Measurements from ENCODE around the gene TSHR.

The TSHR gene

GRCh38 chr14:81192594-81192993 is 237.2 kb downstream of the TSHR start:
- Histone ChIP-seq H3K27ac (ENCODE audit: low read length) (no peak overlapping the region), H3K9me3 (ENCODE audit: control insufficient read depth, insufficient read depth, low read length) (no peaks in the 10 kb centered on the region), H3K27me3 (ENCODE audit: control insufficient read depth, insufficient read depth, low read length) (no peaks in the 10 kb centered on the region), H3K36me3 (ENCODE audit: control insufficient read depth, insufficient read depth, low read length) (peaks cover 9% of the 10 kb centered on the region; the same call in 1 of the 2 replicates), H3K4me3 (ENCODE audit: low read length) (no peak overlapping the region), H3K4me1 (ENCODE audit: control insufficient read depth, insufficient read depth, low read length) (no peaks in the 10 kb centered on the region)
- WGBS (ENCODE audit: insufficient coverage, insufficient read length) = no CpG with 5 or more reads among the region's 2 CpGs
- no peak for DNase-seq (ENCODE audit: low read depth, low spot score)

- H3K27ac ChIP-seq (ENCODE audit: low read length) = no peak overlapping the region
- H3K36me3 ChIP-seq (ENCODE audit: control insufficient read depth, insufficient read depth, low read length) = peaks cover 9% of the 10 kb centered on the region; the same call in 1 of the 2 replicates
- H3K27me3 ChIP-seq (ENCODE audit: control insufficient read depth, insufficient read depth, low read length) = no peaks in the 10 kb centered on the region
- no peak for DNase-seq (ENCODE audit: low read depth, low spot score)
- no peak overlapping the region for H3K4me3 ChIP-seq (ENCODE audit: low read length)
- H3K4me1 ChIP-seq (ENCODE audit: control insufficient read depth, insufficient read depth, low read length) = no peaks in the 10 kb centered on the region
- WGBS (ENCODE audit: insufficient coverage, insufficient read length) = no CpG with 5 or more reads among the region's 3 CpGs
- H3K9me3 ChIP-seq (ENCODE audit: control insufficient read depth, insufficient read depth, low read length) = no peaks in the 10 kb centered on the region
Observed at GRCh38 chr14:81193924-81194633, 238.7 kb downstream of the TSHR start.
